Stimulated activated naive CD8-positive, alpha-beta T cell treated with anti-CD3 and anti-CD28 coated beads, Interleukin-15, Interleukin-2, amounts not matched to agents 100 ng/mL and 50 ng/mL, for 24 hours (primary cell): ENCODE measurements around the gene CHCHD6.

Source experiments
- H3K27ac Mint-ChIP-seq: one replicate; pipeline ENCODE4 v1.8.0; 2021; ENCODE audit warnings: mild to moderate bottlenecking, mixed read lengths
- H3K27me3 Mint-ChIP-seq: one replicate; pipeline ENCODE4 v1.8.0; 2021; ENCODE audit warnings: mixed read lengths
- H3K36me3 Mint-ChIP-seq: one replicate; pipeline ENCODE4 v1.8.0; 2021; ENCODE audit warnings: low read depth, mixed read lengths
- H3K4me1 Mint-ChIP-seq: one replicate; pipeline ENCODE4 v1.8.0; 2021; ENCODE audit warnings: low read depth, mixed read lengths
- H3K4me3 Mint-ChIP-seq: one replicate; pipeline ENCODE4 v1.8.0; 2021; ENCODE audit warnings: mild to moderate bottlenecking, mixed read lengths
- H3K9me3 Mint-ChIP-seq: one replicate; pipeline ENCODE4 v1.8.0; 2021; ENCODE audit warnings: mixed read lengths

CHCHD6 gene

DNA sequence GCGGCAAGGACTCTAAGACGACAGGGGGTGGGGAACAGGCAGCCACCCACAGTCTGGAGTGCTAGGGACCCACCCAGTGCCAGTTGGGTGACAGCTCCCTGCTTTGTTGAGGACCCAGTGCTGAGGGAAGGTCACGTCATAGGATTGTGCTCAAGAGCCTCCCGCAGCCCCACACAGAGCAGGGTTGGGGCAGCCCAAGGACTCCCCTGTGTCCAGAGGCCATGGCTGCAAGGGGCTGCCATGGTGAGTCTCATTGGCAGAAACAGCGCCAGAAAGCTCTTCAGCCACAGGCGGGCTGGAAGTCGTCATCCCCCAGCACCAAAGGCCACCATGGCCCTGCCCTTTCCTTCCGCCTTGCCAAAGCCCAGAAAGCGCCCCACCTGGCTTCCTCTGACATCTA is 241.9 kb downstream of the CHCHD6 start:
- no peak overlapping the region for H3K4me3 Mint-ChIP-seq
- H3K27me3 Mint-ChIP-seq: no peaks in the 10 kb centered on the region
- H3K4me1 Mint-ChIP-seq: no peaks in the 10 kb centered on the region
- H3K9me3 Mint-ChIP-seq: no peaks in the 10 kb centered on the region
- H3K27ac Mint-ChIP-seq: no peak overlapping the region
- H3K36me3 Mint-ChIP-seq: peaks cover 14% of the 10 kb centered on the region

DNA sequence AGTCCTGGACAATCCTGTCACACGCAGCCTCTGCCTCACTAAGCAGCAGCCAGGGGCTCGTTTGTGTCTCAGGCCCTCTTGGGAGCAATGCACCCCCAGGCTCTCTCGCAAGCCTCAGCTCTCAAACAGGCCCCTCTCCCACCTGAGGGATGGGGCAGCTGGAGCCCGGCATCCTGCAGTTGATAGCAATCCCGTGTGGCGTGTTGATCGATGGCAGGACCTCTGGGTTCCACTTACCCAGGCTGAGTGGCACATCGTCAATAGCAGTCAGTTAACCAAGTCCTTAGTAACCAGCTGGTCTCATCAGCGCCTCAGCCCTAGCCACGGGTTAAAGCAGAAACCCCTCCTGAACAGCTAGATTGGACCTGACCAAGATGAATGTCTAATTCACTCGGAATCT is 242.4 kb downstream of the CHCHD6 start:
- peaks cover 14% of the 10 kb centered on the region for H3K36me3 Mint-ChIP-seq

DNA sequence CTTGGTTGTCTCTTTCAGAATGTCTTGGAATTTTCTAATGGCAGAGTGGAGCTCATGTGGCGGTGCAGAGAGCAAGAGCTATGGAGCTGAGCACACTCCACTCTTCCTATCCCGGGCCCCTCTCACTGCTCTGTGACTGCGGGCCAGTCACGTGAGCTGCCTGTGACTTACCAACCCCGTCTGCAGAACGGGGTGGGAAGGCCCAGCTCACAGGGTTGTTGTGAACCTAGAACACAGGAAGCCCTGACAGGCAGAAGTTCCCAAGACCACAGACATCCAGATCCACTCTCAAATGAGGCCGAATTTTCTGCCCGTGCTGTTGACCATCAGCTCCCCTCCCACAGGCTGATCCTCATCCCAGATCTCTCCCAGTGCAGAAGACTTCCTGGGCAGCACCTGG is 243.4 kb downstream of the CHCHD6 start:
- no peak overlapping the region for H3K27ac Mint-ChIP-seq
- H3K36me3 Mint-ChIP-seq: peaks cover 8% of the 10 kb centered on the region
- no peaks in the 10 kb centered on the region for H3K27me3 Mint-ChIP-seq
- H3K9me3 Mint-ChIP-seq: no peaks in the 10 kb centered on the region
- H3K4me1 Mint-ChIP-seq: no peaks in the 10 kb centered on the region
- H3K4me3 Mint-ChIP-seq: no peak overlapping the region

More for the DNA sequence above, 242.4 kb downstream of the CHCHD6 start:
- H3K9me3 Mint-ChIP-seq: no peaks in the 10 kb centered on the region
- H3K27ac Mint-ChIP-seq: no peak overlapping the region
- no peaks in the 10 kb centered on the region for H3K4me1 Mint-ChIP-seq
- H3K27me3 Mint-ChIP-seq: no peaks in the 10 kb centered on the region
- H3K4me3 Mint-ChIP-seq: no peak overlapping the region

DNA sequence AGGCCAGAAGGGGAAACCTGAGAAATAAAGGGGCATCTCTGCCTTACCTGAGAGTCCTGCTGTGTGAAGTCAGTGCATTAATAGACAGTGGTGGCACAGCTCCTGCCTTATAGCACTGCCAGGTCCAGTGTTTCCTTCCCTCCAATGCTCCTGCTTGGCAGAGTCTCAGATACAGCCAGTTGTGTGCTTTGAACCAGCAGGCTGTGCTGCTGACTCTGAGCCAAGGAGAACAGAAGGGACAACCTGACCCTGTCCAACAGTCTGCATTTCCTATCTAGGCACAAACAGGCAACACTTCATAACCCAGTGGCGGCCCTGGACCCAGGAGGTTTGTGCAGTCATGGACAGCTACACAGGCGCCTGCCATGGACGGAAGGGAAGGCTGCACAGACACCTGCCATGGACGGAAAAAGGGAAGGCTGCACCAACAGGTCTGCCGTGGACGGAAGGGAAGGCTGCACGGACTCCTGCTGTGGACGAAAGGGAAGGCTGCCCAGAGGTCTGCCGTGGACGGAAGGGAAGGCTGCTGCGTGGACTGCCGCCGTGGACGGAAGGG is 245.0 kb downstream of the CHCHD6 start:
- Mint-ChIP-seq H3K4me1 (no peaks in the 10 kb centered on the region), H3K4me3 (no peak overlapping the region), H3K9me3 (no peaks in the 10 kb centered on the region), H3K27me3 (no peaks in the 10 kb centered on the region), H3K36me3 (peaks cover 5% of the 10 kb centered on the region), H3K27ac (no peak overlapping the region)

DNA sequence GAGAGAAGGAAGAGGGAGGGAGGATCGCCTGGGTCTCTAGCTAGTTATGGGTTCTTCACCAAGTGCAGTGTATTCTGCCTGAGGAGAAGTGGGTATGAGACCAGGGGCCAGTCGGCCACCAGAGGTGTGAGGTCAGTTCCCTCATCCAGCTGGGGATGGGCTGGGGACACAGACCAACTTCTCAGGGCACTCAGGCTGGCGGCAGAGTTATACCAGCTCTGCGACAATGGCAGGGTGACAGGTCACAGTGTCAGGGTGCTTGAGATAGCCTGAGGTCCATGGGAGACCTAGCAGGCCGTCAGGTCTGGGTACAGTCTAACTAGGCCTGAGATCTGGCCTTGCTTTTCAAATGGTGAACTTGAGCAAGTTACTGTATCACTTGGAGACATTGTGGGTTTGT is 247.5 kb downstream of the CHCHD6 start:
- no peaks in the 10 kb centered on the region for H3K27me3 Mint-ChIP-seq
- no peaks in the 10 kb centered on the region for H3K9me3 Mint-ChIP-seq
- no peaks in the 10 kb centered on the region for H3K4me1 Mint-ChIP-seq
- peaks cover 5% of the 10 kb centered on the region for H3K36me3 Mint-ChIP-seq
- H3K4me3 Mint-ChIP-seq: no peak overlapping the region
- H3K27ac Mint-ChIP-seq: no peak overlapping the region

DNA sequence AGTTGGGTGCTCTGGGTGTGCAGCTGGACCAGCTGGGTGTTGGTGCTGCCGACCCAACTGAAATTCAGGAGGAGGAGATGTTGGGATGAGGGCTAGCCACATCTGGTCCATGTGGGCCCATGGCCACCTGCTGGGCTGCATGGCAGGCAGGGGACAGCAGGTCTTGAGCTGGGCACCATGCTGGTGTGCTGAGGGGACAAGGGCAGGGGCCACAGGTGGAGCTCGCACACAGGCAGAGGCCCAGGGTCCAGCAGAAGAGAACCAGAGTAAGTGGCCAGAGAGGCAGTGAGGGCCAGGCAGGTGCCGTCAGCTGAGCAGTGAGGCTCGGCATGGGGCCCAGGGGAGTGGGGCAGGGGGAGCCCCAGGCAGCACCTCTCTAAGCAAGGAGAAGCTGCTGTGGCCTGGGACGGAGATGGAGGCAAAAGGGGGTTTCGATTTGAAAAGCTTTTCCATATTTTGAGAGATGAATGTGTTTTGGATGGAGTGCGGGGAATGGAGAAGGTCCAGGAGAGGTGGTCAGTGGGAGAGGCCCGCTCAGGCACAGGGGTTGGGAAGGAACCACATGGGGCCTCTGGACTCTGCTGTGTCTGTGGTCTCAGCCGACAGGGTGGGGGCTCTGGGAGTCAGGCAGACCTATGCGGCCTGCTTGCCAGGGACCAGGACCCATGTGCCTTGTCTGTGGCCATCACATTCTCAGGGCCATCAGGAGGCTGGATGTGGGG is 248.4 kb downstream of the CHCHD6 start:
- no peaks in the 10 kb centered on the region for H3K27me3 Mint-ChIP-seq
- H3K27ac Mint-ChIP-seq: no peak overlapping the region
- H3K4me3 Mint-ChIP-seq: no peak overlapping the region
- H3K4me1 Mint-ChIP-seq: no peaks in the 10 kb centered on the region
- H3K9me3 Mint-ChIP-seq: no peaks in the 10 kb centered on the region
- peaks cover 5% of the 10 kb centered on the region for H3K36me3 Mint-ChIP-seq

DNA sequence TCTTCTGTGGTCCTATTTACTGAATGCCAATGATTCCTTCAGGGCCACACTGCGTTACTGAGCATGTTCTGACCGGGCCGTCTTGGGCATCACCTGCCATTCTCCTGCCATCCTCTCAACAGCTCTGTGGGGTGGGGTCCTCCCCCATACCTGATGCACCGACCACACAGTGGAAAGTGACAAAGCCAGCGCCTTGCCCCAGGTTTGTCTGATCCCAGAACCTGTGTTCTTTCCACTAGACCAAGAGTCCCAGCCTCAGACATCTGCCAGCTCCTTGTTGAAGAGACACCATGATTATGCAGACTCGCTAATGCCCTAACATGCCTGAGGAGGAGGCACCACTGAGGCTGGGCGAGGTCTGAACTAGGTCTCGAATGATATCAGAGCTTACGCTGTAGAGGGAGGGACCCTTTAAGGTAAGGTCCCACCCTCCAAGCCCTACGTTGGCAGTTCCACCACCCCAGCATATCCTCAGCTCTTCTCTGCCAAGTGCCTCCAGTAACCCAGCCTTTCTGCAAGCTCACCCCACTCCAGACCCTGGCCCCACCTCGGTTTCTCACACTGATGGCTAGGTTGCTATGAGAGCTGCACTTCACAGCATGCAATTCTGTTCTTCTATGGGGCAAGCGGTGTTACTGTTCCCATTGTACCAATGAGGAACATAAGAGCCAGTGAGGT is 249.1 kb downstream of the CHCHD6 start:
- Mint-ChIP-seq H3K27ac (no peak overlapping the region), H3K4me3 (no peak overlapping the region), H3K36me3 (peaks cover 5% of the 10 kb centered on the region), H3K9me3 (no peaks in the 10 kb centered on the region), H3K27me3 (no peaks in the 10 kb centered on the region), H3K4me1 (no peaks in the 10 kb centered on the region)

DNA sequence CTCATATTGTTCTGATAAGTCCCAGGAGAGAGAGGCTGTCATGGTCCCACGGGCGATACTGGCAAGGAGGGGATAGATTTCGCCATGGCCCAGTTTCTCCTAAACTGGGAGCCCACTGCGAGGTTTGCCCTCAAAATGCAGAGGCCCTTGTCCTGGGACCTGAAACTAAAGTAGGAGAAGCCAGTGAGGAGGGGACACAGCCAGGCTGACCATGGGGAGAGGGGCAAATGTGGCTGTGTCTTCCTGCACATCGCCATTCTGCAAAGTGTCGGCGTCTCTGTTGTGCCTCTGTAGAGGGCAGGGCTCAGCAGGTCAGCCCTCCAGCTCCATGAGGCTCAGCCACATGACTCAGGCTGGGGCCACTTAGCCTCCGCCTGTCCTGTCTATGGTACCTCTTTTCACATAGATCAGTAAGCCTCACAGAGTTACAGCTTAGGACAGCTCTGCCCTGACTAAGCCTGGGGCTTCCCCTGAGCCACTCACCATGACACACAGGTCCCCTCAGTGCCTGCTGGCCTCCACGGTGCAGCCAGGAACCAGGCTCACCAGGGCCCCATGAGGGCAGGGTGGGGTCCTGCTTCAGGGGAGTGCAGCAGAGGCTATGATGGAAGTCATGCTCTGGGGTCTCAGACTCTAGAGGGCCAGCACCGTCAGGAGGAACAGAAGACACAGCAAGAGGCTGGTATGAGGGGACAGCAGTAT is 250.3 kb downstream of the CHCHD6 start:
- Mint-ChIP-seq H3K27me3 (no peaks in the 10 kb centered on the region), H3K36me3 (no peaks in the 10 kb centered on the region), H3K27ac (no peak overlapping the region), H3K4me1 (no peaks in the 10 kb centered on the region), H3K9me3 (no peaks in the 10 kb centered on the region), H3K4me3 (no peak overlapping the region)

DNA sequence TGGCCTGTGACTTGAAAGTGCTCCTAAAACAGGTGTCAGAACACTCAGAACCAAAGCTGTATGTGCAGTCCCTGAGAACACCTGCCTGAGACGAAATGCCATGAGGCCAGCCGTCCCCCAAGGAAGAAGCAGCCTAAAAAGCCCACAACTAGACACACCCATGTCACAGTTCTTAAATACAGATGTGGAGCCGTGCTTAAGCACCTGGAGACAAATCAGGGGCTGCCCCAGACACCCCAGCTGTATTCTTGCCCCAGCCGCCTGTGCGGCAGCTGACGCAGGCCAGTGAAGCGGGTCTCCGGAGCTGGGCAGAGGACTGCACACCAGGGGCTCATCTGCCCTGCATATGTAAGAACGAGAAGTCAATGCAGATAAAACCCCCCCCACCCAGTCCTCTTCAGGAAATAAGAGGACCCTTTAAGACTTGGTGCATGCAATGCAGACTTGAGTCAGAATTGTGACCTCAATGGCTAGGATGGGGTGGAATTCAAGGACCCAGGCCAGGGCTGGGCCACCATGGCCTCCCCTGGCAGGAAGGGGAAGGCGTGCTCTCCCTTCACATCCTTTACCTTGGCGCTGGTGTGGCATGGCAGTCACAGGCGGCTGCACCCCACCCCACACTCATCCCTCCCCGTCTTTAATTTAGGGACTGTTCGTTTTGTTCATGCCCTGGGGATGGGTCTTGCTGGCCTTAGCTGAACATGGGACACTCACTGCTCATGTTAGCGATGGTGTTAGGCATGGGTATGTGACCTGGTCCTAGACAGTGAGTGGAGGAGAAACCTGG is 251.2 kb downstream of the CHCHD6 start:
- no peak overlapping the region for H3K27ac Mint-ChIP-seq
- no peaks in the 10 kb centered on the region for H3K4me1 Mint-ChIP-seq
- no peaks in the 10 kb centered on the region for H3K27me3 Mint-ChIP-seq
- no peak overlapping the region for H3K4me3 Mint-ChIP-seq
- H3K9me3 Mint-ChIP-seq: no peaks in the 10 kb centered on the region
- peaks cover 1% of the 10 kb centered on the region for H3K36me3 Mint-ChIP-seq

DNA sequence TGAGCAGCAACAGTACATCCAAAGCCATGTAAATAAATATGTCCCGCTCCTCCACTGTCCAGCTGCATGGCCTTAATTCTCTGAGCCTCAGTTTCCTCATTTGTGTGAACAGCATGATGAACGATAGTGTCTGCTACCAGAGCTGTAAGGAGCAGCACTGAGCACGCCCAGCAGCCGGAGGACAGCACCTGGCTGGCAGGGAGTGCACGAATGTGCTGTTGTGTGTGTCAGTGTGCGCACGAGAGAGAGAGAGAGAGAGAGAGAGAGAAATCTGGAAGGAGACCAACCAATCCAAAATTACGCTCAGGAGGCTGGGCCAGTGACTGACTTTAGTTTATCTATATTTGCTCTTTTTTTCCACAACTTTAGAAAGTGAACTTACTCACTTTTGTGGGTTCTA is 252.3 kb downstream of the CHCHD6 start:
- Mint-ChIP-seq H3K27me3 (no peaks in the 10 kb centered on the region), H3K4me3 (no peak overlapping the region), H3K27ac (no peak overlapping the region), H3K36me3 (peaks cover 5% of the 10 kb centered on the region), H3K9me3 (no peaks in the 10 kb centered on the region), H3K4me1 (no peaks in the 10 kb centered on the region)

DNA sequence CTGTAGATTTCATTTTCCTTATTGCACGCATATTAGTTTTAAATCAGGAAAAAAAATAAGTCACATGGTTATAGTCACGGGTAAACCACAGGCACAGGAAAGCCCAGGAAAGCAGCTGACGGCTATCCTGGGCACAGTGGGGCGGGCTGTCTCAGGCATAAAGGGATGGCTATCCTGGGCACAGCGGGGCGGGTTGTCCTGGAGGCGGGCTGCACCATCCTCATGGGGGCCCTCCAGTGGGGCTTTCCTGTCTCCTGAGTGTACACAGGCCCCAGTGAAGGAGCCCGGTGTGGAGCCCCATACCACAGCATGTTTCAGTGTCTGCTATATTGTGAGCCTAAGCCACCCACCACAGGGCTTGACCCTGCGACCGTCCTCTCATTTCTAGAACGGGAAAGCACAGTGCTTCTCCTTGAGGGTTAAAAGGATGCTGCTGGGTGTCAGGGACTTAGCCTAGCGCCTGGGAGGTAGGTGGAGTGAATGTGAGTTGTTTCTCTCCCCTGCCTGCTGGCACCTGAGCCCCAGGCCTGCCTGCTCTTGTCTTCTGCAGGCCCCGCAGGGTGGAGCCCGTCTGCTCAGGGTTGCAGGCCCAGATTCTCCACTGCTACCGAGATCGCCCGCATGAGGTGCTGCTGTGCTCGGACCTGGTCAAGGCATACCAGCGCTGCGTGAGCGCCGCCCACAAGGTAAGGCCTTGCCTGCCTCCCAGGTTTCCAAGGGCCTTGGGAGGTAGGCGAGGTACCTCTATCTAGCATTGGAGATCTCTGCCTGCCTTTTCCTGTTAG is 253.0 kb downstream of the CHCHD6 start:
- Mint-ChIP-seq H3K4me1 (no peaks in the 10 kb centered on the region), H3K27ac (no peak overlapping the region), H3K36me3 (peaks cover 5% of the 10 kb centered on the region), H3K4me3 (no peak overlapping the region), H3K9me3 (no peaks in the 10 kb centered on the region), H3K27me3 (no peaks in the 10 kb centered on the region)

DNA sequence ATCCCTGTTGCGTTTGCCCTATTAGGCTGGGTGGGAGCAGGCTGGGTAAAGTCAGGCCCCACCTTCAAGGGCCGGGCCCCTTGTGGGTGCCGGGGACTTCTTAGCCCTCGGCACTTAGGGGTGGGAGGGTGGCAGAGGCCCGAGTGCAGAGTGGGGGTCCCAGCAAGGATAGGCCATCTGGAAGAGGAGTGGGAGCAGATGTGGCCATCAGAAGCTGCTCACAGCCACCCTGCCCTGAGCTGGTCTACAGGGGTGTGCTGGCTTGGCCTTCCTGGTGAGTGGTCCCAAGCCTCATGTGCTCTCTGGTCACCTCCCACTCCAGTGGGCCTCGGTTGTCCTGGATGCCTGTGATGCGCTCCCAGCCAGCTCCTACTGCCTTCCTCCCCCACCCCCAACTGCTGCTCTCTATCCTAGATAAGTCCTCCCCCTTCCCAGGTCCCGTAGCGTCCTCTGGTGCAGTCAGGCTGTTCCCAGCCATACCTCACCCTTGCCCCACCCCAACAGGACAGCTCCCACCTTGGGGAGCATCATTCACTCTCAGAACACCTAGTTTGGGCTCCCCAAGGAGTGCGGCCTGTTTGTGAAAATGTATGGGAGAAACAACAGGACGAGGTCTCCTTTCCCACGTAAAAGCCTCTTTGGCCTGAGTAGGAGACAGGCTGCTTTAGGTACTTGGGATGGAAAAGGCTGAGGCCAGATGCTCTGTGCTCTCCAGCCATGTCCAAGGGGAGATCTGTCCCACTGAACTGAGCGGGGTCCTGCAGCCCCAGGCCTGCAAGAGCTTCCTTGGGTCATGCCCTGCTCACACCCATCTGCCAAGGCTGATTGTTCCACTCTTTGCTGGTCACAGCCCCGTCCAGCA is 254.0 kb downstream of the CHCHD6 start:
- Mint-ChIP-seq H3K36me3 (peaks cover 5% of the 10 kb centered on the region), H3K4me1 (no peaks in the 10 kb centered on the region), H3K4me3 (no peak overlapping the region), H3K9me3 (no peaks in the 10 kb centered on the region), H3K27ac (no peak overlapping the region), H3K27me3 (no peaks in the 10 kb centered on the region)

DNA sequence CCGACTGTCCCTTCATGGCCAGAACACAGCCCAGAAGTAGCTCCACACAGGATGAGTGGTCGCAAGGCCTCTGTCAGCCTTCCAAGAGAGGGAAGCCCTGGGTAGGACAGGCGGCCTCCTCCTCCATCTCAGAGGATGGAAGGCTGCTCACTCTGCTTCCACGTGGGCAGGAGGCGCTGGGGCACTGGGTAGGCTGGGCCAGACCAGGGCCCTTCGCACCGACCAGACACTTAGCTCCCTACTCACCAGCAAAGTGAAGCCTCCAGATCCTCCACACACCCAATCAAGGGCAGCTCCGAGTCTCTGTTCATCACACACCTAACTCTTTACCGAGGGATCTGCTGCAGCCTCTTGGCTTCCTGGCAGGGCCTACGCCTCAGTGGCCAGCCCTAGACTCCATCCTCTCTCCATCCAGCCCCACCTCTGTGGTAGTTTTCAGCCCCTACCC is 254.6 kb downstream of the CHCHD6 start:
- Mint-ChIP-seq H3K9me3 (no peaks in the 10 kb centered on the region), H3K27ac (no peak overlapping the region), H3K36me3 (peaks cover 5% of the 10 kb centered on the region), H3K27me3 (no peaks in the 10 kb centered on the region), H3K4me1 (no peaks in the 10 kb centered on the region), H3K4me3 (no peak overlapping the region)
